H1 (cell line): ENCODE data around the gene PCNX4. TPM values are rescaled to one million over a fixed set of nuclear protein-coding genes. Genes with fewer than 3 reads are reported as not detected.

ENCODE experiments used
- ATF2 ChIP-seq: IDR thresholded peaks from 2 replicates; pipeline ENCODE4 v1.6.1; 2012; ENCODE audit warnings: low read length, inconsistent platforms
- CEBPB ChIP-seq: IDR thresholded peaks from 2 replicates; pipeline ENCODE4 v1.6.1; 2012; ENCODE audit warnings: low read depth, low read length
- GTF2F1 ChIP-seq: IDR thresholded peaks from 2 replicates; pipeline ENCODE4 v1.6.1; 2012; ENCODE audit warnings: low read depth, low read length, improper control_type of control experiment, borderline replicate concordance
- RNF2 ChIP-seq: fragments of 200-900, 300-1000 bp; sonication (generic); IDR thresholded peaks from 2 replicates; pipeline ENCODE4 v1.7.1; 2016; ENCODE audit warnings: borderline replicate concordance, low read depth, mild to moderate bottlenecking, antibody characterized with exemption, low read length; ENCODE audit not compliant: poor library complexity, severe bottlenecking; ENCODE audit errors: missing control alignments
- YY1 ChIP-seq: IDR thresholded peaks from 2 replicates; pipeline ENCODE4 v1.6.1; 2011; ENCODE audit warnings: low read depth, mild to moderate bottlenecking, low read length
- polyA plus RNA-seq, 7 experiments: library from polyadenylated mRNA; depleted of rRNA in 3 of 7; stranded (reverse) in 5 of 7; unstranded in 2 of 7; fragments of >200 nt in 5 of 7; fragments of 200-250 nt in 2 of 7; gene quantifications; 1 replicate in 5 of 7; 2 replicates in 1 of 7; 4 replicates in 1 of 7; pipeline versions ENCODE4 v1.2.1 to v1.2.3, GENCODE V29; 2011 to 2013; ENCODE audit warnings: missing spikeins in 2 of 7, mixed read lengths in 2 of 7
- total RNA-seq: library from RNA; stranded (reverse); fragmentation: NEBNext Ultra II Directional; extraction: Animal tissue kit (Norgen Biotek cat#: 25700); gene quantifications from 2 replicates; pipeline ENCODE4 v1.2.1, GENCODE V29; 2021

Gene PCNX4
- total and polyA plus RNA-seq, 2 of the 8 experiments (the other 6 are each of a cell fraction or from before 2014, with no cell fraction given), result 28.4 to 35.5 TPM

- TF ChIP-seq YY1 (no peak), GTF2F1 (no peak), RNF2 (no peak), CEBPB (no peak), ATF2 (no peak)
Measured at GRCh38 chr14:60204843-60205774, 113.4 kb downstream of the PCNX4 start (continued).
